Measurements from ENCODE around the gene BICC1. TPM values are rescaled to one million over a fixed set of nuclear protein-coding genes. Genes with fewer than 3 reads are reported as not detected.

BICC1 gene
- total and polyA plus RNA-seq, 2 donors (not counting 3 experiments of a cell fraction or from before 2014, with no cell fraction given): 0.06 to 0.29 TPM

GRCh38 chr10:58588673-58589265, 76.1 kb downstream of the BICC1 start:
- H2AFZ ChIP-seq (ENCODE audit: low read depth, low read length): no peak overlapping the region
- intact Hi-C loops (cut with micrococcal nuclease) (no loop called here), dilution Hi-C loops (cut with MboI; ENCODE audit: extremely low pct_ligation_motif_present, low sequenced_read_pairs) (no loop called here)
- no peak overlapping the region for H3K9ac ChIP-seq (replicated peaks; ENCODE audit: extremely low read depth, insufficient read depth, low read length)
- H3K4me1 ChIP-seq (ENCODE audit: control insufficient read depth, extremely low read depth, insufficient read depth, low read length): no peaks in the 10 kb centered on the region
- TF ChIP-seq MAX (IDR thresholded peaks at IDR 0.05; ENCODE audit: insufficient read depth, insufficient read length): no peak
- no peak for FAIRE-seq
- BruUV-seq (replicated peaks): no TSS peak
- no peaks in the 10 kb centered on the region for H3K27me3 ChIP-seq (ENCODE audit: control insufficient read depth in 2 of 2, insufficient read depth in 2 of 2, low read length in 2 of 2)
- no peaks in the 10 kb centered on the region for H3K79me2 ChIP-seq (ENCODE audit: control insufficient read depth, insufficient read depth, low read length)
- no peaks in the 10 kb centered on the region for H4K20me1 ChIP-seq (replicated peaks; ENCODE audit: control insufficient read depth, extremely low read depth, insufficient read depth, low read length)
- no peak for DNase-seq (ENCODE audit: low read depth, low spot score)
- no peaks in the 10 kb centered on the region for H3K9me3 ChIP-seq (replicated peaks; ENCODE audit: control insufficient read depth, insufficient read depth, low read length)
- no peak overlapping the region for H3K4me3 ChIP-seq (replicated peaks in 1 of 3; ENCODE audit: insufficient read depth in 1 of 3, low read depth in 1 of 3, low read length in 3 of 3)
- no peak overlapping the region for H3K27ac ChIP-seq (ENCODE audit: insufficient read depth, low read depth, low read length)
- H3K36me3 ChIP-seq (ENCODE audit: control insufficient read depth in 2 of 2, extremely low read depth in 1 of 2, insufficient read depth in 2 of 2, low read length in 2 of 2): no peaks in the 10 kb centered on the region
- ChIA-PET POLR2A (no interaction called here), CTCF (no interaction called here)
- no peak overlapping the region for H3K4me2 ChIP-seq (ENCODE audit: insufficient read depth, low read length)
- H3K9me1 ChIP-seq (replicated peaks; ENCODE audit: control insufficient read depth, extremely low read depth, insufficient read depth, low read length): no peaks in the 10 kb centered on the region

- peak; percentile 51 for DNase-seq (ENCODE audit: low read depth, low spot score)
- POLR2A ChIA-PET: no interaction called here
- no peak overlapping the region for H3K4me2 ChIP-seq (ENCODE audit: insufficient read depth, low read length)
- H3K9me3 ChIP-seq (replicated peaks; ENCODE audit: control insufficient read depth, insufficient read depth, low read length): no peaks in the 10 kb centered on the region
- H3K9ac ChIP-seq (replicated peaks; ENCODE audit: extremely low read depth, insufficient read depth, low read length): no peak overlapping the region
- H3K9me1 ChIP-seq (replicated peaks; ENCODE audit: control insufficient read depth, extremely low read depth, insufficient read depth, low read length): no peaks in the 10 kb centered on the region
- no peaks in the 10 kb centered on the region for H3K27me3 ChIP-seq (ENCODE audit: control insufficient read depth in 2 of 2, insufficient read depth in 2 of 2, low read length in 2 of 2)
- H2AFZ ChIP-seq (ENCODE audit: low read depth, low read length): no peak overlapping the region
- no peak for FAIRE-seq
- H4K20me1 ChIP-seq (replicated peaks; ENCODE audit: control insufficient read depth, extremely low read depth, insufficient read depth, low read length): no peaks in the 10 kb centered on the region
- CTCF ChIA-PET: no interaction called here
- intact Hi-C loops (cut with micrococcal nuclease) (no loop called here), dilution Hi-C loops (cut with MboI; ENCODE audit: extremely low pct_ligation_motif_present, low sequenced_read_pairs) (no loop called here)
- BruUV-seq (replicated peaks): no TSS peak
- no peaks in the 10 kb centered on the region for H3K4me1 ChIP-seq (ENCODE audit: control insufficient read depth, extremely low read depth, insufficient read depth, low read length)
- H3K79me2 ChIP-seq (ENCODE audit: control insufficient read depth, insufficient read depth, low read length): no peaks in the 10 kb centered on the region
- no peak overlapping the region for H3K27ac ChIP-seq (ENCODE audit: insufficient read depth, low read depth, low read length)
- no peak overlapping the region for H3K4me3 ChIP-seq (replicated peaks in 1 of 3; ENCODE audit: insufficient read depth in 1 of 3, low read depth in 1 of 3, low read length in 3 of 3)
- H3K36me3 ChIP-seq (ENCODE audit: control insufficient read depth in 2 of 2, extremely low read depth in 1 of 2, insufficient read depth in 2 of 2, low read length in 2 of 2): no peaks in the 10 kb centered on the region
- TF ChIP-seq FOS (IDR thresholded peaks at IDR 0.05; ENCODE audit: borderline replicate concordance, insufficient read depth, low read length) (peak; percentile 39), GATA2 (IDR thresholded peaks at IDR 0.05; ENCODE audit: insufficient read depth, insufficient read length, low read depth, low read length) (no peak)
Measured at GRCh38 chr10:58590152-58590840, 77.6 kb downstream of the BICC1 start.
